Prostate gland (tissue), 2 donors: ENCODE data around the gene TNFRSF4.

Source experiments
- CTCF ChIP-seq, 4 experiments: fragments of 200-600 bp in 2 of 4; fragments of 450-650 bp in 2 of 4; sonication (generic) in 2 of 4; IDR thresholded peaks; 1 replicate in 3 of 4; 2 replicates in 1 of 4; pipeline ENCODE4 v1.5.1; 2016 to 2019; ENCODE audit warnings: antibody characterized with exemption in 4 of 4, mild to moderate bottlenecking in 2 of 4, moderate library complexity in 2 of 4
- POLR2A ChIP-seq: fragments of 450-650 bp; IDR thresholded peaks from one replicate; pipeline ENCODE4 v1.6.1; 2016; ENCODE audit warnings: antibody characterized with exemption, mild to moderate bottlenecking
- POLR2AphosphoS5 ChIP-seq: sonication (generic); formaldehyde crosslinking; IDR thresholded peaks from one replicate; pipeline ENCODE4 v1.6.1; 2017; ENCODE audit warnings: antibody characterized with exemption

- TF ChIP-seq CTCF (IDR thresholded peaks at IDR 0.05) (no peak), POLR2AphosphoS5 (no peak), POLR2A (no peak)
These were observed 5.4 kb upstream of the TNFRSF4 start for GRCh38 chr1:1219341-1219740.
